ENCODE results near the gene KCNK18. TPM values are rescaled to one million over a fixed set of nuclear protein-coding genes. Genes with fewer than 3 reads are reported as not detected.

Gene KCNK18
- total RNA-seq, 2 donors from 2014 or later, result not detected

DNA sequence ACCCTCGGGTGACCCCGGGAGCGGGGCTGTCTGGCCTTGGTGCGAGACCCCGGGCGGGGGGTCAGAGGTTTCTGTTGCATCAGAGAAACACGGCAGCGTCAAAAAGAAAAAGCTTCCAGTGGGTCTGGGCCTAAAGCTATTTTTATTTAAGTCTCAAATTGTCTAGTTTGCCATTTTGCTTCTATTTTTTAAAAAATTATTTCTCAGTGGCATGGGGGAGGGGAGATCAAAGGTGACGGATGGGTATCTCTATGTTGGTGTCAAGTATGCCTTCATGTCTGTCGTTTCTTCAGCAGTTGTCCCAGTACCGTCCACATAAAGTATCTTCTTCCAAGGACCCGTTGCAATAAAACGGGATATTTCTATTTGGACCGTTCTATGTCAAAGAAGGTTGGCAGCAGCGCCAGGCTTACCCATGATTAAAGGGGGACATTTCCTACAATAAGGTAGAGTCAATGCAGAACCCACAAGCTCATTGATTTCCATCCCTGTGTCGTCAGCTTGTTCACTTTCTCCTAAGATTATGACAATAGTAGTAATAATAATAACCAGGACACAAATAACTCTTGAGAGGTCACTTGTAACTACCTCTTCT lies 33.2 kb upstream of the KCNK18 start:
- peaks cover 45% of the 10 kb centered on the region for H3K4me1 Mint-ChIP-seq
- H3K27me3 Mint-ChIP-seq (ENCODE audit: insufficient read depth), result peaks cover 87% of the 10 kb centered on the region

DNA sequence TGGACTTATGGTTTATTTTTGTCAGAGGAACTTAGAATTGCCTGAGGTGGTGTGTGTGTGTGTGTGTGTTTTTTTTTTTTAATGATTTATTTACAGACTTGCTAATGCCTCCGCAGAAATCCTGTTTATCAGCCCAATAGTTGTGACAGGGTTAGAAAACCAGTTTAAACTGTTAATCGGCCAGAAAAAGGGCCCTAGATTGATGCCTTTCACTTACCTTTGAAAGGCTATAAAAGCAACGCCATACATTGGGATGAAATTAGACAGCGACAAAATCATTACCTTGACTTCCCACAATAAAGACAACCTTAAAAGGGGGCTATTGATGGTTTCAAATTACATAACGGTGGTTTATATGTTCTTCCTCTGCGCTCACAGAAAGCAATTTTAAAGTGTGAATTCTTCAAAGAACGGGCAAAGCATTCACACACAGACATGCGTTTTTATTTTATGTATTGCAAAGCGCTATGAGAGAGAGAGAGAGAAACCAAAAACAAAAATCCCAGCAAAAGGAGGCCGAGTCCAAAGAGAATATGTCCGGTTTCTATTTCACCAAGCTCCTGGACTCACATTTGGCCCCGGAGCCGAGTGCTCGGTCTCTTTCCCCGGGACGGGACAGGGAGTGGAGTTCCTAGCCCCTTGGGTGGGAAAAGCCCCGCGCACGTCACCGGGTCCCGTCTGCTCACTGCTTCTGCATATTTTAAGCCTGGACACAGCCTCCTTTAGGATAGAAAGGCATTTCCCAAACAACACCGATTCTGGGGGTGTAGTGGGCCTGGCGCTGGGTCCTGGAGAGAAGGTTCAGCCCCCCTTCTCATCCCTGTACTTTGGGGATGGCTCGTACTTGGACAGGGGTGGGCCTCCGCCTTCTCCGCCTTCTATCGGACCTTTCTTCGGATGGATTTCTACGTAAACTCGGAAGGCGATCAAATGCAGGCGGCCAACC lies 32.4 kb upstream of the KCNK18 start:
- Histone ChIP-seq H3K27me3 (ENCODE audit: control insufficient read depth, insufficient read depth, low read length, poor library complexity, severe bottlenecking) (peaks cover 97% of the 10 kb centered on the region), H3K4me1 (ENCODE audit: control insufficient read depth, insufficient read depth, low read length) (peaks cover 7% of the 10 kb centered on the region), H3K36me3 (ENCODE audit: control insufficient read depth, insufficient read depth, low read length) (no peaks in the 10 kb centered on the region), H3K27ac (ENCODE audit: low read depth, low read length) (no peak overlapping the region), H3K4me3 (ENCODE audit: low read length) (no peak overlapping the region), H3K9ac (ENCODE audit: extremely low read depth, low read length, poor library complexity, severe bottlenecking) (no peak overlapping the region), H3K9me3 (ENCODE audit: control insufficient read depth, low read length) (no peaks in the 10 kb centered on the region)
- DNase-seq, result peak; percentile 57
- 6 to 10% methylated on average over 21 to 32 of the region's 32 CpGs for WGBS, 2 experiments (ENCODE audit: insufficient coverage in 1 of 2, insufficient read length in 1 of 2)
- Mint-ChIP-seq H3K4me1 (peaks cover 38% of the 10 kb centered on the region), H3K36me3 (ENCODE audit: low read depth) (no peaks in the 10 kb centered on the region), H3K9me3 (no peaks in the 10 kb centered on the region), H3K4me3 (peak overlapping the region; percentile 66), H3K27me3 (ENCODE audit: insufficient read depth) (peaks cover 94% of the 10 kb centered on the region), H3K27ac (no peak overlapping the region)
- TF ChIP-seq, protein P1, sequence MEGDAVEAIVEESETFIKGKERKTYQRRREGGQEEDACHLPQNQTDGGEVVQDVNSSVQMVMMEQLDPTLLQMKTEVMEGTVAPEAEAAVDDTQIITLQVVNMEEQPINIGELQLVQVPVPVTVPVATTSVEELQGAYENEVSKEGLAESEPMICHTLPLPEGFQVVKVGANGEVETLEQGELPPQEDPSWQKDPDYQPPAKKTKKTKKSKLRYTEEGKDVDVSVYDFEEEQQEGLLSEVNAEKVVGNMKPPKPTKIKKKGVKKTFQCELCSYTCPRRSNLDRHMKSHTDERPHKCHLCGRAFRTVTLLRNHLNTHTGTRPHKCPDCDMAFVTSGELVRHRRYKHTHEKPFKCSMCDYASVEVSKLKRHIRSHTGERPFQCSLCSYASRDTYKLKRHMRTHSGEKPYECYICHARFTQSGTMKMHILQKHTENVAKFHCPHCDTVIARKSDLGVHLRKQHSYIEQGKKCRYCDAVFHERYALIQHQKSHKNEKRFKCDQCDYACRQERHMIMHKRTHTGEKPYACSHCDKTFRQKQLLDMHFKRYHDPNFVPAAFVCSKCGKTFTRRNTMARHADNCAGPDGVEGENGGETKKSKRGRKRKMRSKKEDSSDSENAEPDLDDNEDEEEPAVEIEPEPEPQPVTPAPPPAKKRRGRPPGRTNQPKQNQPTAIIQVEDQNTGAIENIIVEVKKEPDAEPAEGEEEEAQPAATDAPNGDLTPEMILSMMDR (conservative IDR thresholded peaks at IDR 0.05), result no peak

More for the DNA sequence above, 33.2 kb upstream of the KCNK18 start:
- H3K4me3 Mint-ChIP-seq, result peak overlapping the region; percentile 66
- no peak overlapping the region for H3K27ac Mint-ChIP-seq
- Histone ChIP-seq H3K4me1 (ENCODE audit: control insufficient read depth, insufficient read depth, low read length) (peaks cover 9% of the 10 kb centered on the region), H3K9me3 (ENCODE audit: control insufficient read depth, low read length) (no peaks in the 10 kb centered on the region), H3K27me3 (ENCODE audit: control insufficient read depth, insufficient read depth, low read length, poor library complexity, severe bottlenecking) (peaks cover 91% of the 10 kb centered on the region), H3K4me3 (ENCODE audit: low read length) (no peak overlapping the region), H3K9ac (ENCODE audit: extremely low read depth, low read length, poor library complexity, severe bottlenecking) (no peak overlapping the region), H3K27ac (ENCODE audit: low read depth, low read length) (no peak overlapping the region), H3K36me3 (ENCODE audit: control insufficient read depth, insufficient read depth, low read length) (no peaks in the 10 kb centered on the region)
- DNase-seq, result no peak
- TF ChIP-seq, protein P1 (conservative IDR thresholded peaks at IDR 0.05), result no peak
- no peaks in the 10 kb centered on the region for H3K36me3 Mint-ChIP-seq (ENCODE audit: low read depth)
- H3K9me3 Mint-ChIP-seq, result no peaks in the 10 kb centered on the region
- 5 to 14% methylated on average over 7 to 15 of the region's 16 CpGs for WGBS, 2 experiments (ENCODE audit: insufficient coverage in 1 of 2, insufficient read length in 1 of 2)

- Histone ChIP-seq H3K4me1 (ENCODE audit: control insufficient read depth, insufficient read depth, low read length) (no peaks in the 10 kb centered on the region), H3K4me3 (ENCODE audit: low read length) (peak overlapping the region; percentile 61), H3K27me3 (ENCODE audit: control insufficient read depth, insufficient read depth, low read length, poor library complexity, severe bottlenecking) (peaks cover 97% of the 10 kb centered on the region), H3K9me3 (ENCODE audit: control insufficient read depth, low read length) (no peaks in the 10 kb centered on the region), H3K27ac (ENCODE audit: low read depth, low read length) (no peak overlapping the region), H3K36me3 (ENCODE audit: control insufficient read depth, insufficient read depth, low read length) (no peaks in the 10 kb centered on the region), H3K9ac (ENCODE audit: extremely low read depth, low read length, poor library complexity, severe bottlenecking) (no peak overlapping the region)
- Mint-ChIP-seq H3K27me3 (ENCODE audit: insufficient read depth) (peaks cover 96% of the 10 kb centered on the region), H3K27ac (no peak overlapping the region), H3K4me3 (peak overlapping the region; percentile 37), H3K36me3 (ENCODE audit: low read depth) (no peaks in the 10 kb centered on the region), H3K9me3 (no peaks in the 10 kb centered on the region), H3K4me1 (peaks cover 29% of the 10 kb centered on the region)
- 1 to 3% methylated on average over 27 to 51 of the region's 51 CpGs for WGBS, 2 experiments (ENCODE audit: insufficient coverage in 1 of 2, insufficient read length in 1 of 2)
- TF ChIP-seq, protein P1 (conservative IDR thresholded peaks at IDR 0.05), result peak; percentile 90
- peak; percentile 95 for DNase-seq
Observed at GRCh38 chr10:117165538-117166417, 31.5 kb upstream of the KCNK18 start.
